HS-27A (cell line): ENCODE data around the gene NDFIP2.
"Not testable (repeated sequence)": the region's sequence is repeated elsewhere in the genome, so short reads cannot be mapped to it uniquely, and the experiment has no call there.

Experiments
- DNase-seq: peaks from one replicate; pipeline ENCODE4 v3.0.0-alpha.2; 2012; ENCODE audit warnings: low read depth, missing footprints

Gene NDFIP2

GRCh38 chr13:79593121-79593520, 112.2 kb downstream of the NDFIP2 start:
- DNase-seq = no peak

GRCh38 chr13:79593641-79594275, 112.8 kb downstream of the NDFIP2 start:
- peak; percentile 8 for DNase-seq

GRCh38 chr13:79600146-79600545, 119.2 kb downstream of the NDFIP2 start:
- DNase-seq = not testable (repeated sequence)

- no peak for DNase-seq
These were observed 122.0 kb downstream of the NDFIP2 start for GRCh38 chr13:79602936-79603335.

- DNase-seq = no peak
These were observed 123.8 kb downstream of the NDFIP2 start for GRCh38 chr13:79604752-79605151.
